Smooth muscle cell (in vitro differentiated cells): ENCODE results near the gene CES4A. TPM values are rescaled to one million over a fixed set of nuclear protein-coding genes. Genes with fewer than 3 reads are reported as not detected.

Experiments
- DNase-seq: peaks from one replicate; lab custom pipeline; 2025; ENCODE audit not compliant: unreplicated experiment; lab: John Stamatoyannopoulos, UW
- H2AFZ ChIP-seq: fragments of 200-600 bp; sonication (generic); 2 replicates; pipeline ENCODE4 v1.6.0; 2016; ENCODE audit warnings: antibody characterized with exemption, low read depth, mild to moderate bottlenecking
- H3F3A ChIP-seq: fragments of 200-600 bp; sonication (generic); 2 replicates; pipeline ENCODE4 v1.6.0; 2017; ENCODE audit warnings: antibody characterized with exemption, low read depth
- H3K27ac ChIP-seq: fragments of 200-600 bp; sonication (generic); 2 replicates; pipeline ENCODE4 v1.5.1; 2016; ENCODE audit warnings: low read depth, mild to moderate bottlenecking
- H3K27me3 ChIP-seq: fragments of 200-600 bp; sonication (generic); 2 replicates; pipeline ENCODE4 v1.6.1; 2016; ENCODE audit warnings: low read depth, mild to moderate bottlenecking
- H3K36me3 ChIP-seq: fragments of 200-600 bp; sonication (generic); 2 replicates; pipeline ENCODE4 v1.5.1; 2016; ENCODE audit warnings: low read depth
- H3K4me1 ChIP-seq: fragments of 200-600 bp; sonication (generic); 2 replicates; pipeline ENCODE4 v1.5.1; 2016; ENCODE audit warnings: low read depth
- H3K4me2 ChIP-seq: fragments of 200-600 bp; sonication (generic); 2 replicates; pipeline ENCODE4 v1.6.0; 2016; ENCODE audit warnings: mild to moderate bottlenecking
- H3K4me3 ChIP-seq: fragments of 200-600 bp; sonication (generic); 2 replicates; pipeline ENCODE4 v1.5.1; 2016; ENCODE audit warnings: mild to moderate bottlenecking
- H3K79me2 ChIP-seq: fragments of 200-600 bp; sonication (generic); 2 replicates; pipeline ENCODE4 v1.6.0; 2016; ENCODE audit warnings: low read depth, mild to moderate bottlenecking
- H3K9ac ChIP-seq: fragments of 200-600 bp; sonication (generic); 2 replicates; pipeline ENCODE4 v1.6.0; 2016; ENCODE audit warnings: low read depth
- H3K9me3 ChIP-seq: fragments of 200-600 bp; sonication (generic); replicated peaks from 2 replicates; pipeline ENCODE4 v1.5.1; 2016; ENCODE audit warnings: low read depth
- H4K20me1 ChIP-seq: fragments of 200-600 bp; sonication (generic); 2 replicates; pipeline ENCODE4 v1.6.0; 2016; ENCODE audit warnings: low read depth
- CTCF ChIP-seq: fragments of 200-600 bp; sonication (generic); IDR thresholded peaks from 2 replicates; pipeline ENCODE4 v1.5.1; 2017; ENCODE audit warnings: borderline replicate concordance, mild to moderate bottlenecking, antibody characterized with exemption; ENCODE audit not compliant: insufficient read depth, poor library complexity, severe bottlenecking
- WGBS: methylation state at CpG from one replicate; pipeline ENCODE4 v1.1.7; 2016; ENCODE audit warnings: low lambda C conversion rate; 5-methylcytosine and 5-hydroxymethylcytosine counted together
- polyA plus RNA-seq: library from polyadenylated mRNA; unstranded; fragments of >200 nt; fragmentation: Nextera tagmentation; extraction: Ambion mirVana; gene quantifications from 2 replicates; pipeline ENCODE4 v1.2.1, GENCODE V29; 2016
- total RNA-seq: library from RNA; depleted of rRNA; stranded (reverse); fragments of >200 nt; gene quantifications from 2 replicates; pipeline ENCODE4 v1.2.3, GENCODE V29; 2014

The CES4A gene
- total and polyA plus RNA-seq, 2 experiments from 2014 or later, result 0.63 to 0.93 TPM

GRCh38 chr16:67028167-67028695 lies 39.8 kb downstream of the CES4A start:
- Histone ChIP-seq H3K4me1 (peaks cover 11% of the 10 kb centered on the region), H3K9me3 (no peaks in the 10 kb centered on the region), H4K20me1 (peaks cover 34% of the 10 kb centered on the region), H3K36me3 (no peaks in the 10 kb centered on the region), H3K27ac (peak overlapping the region; percentile 89), H3F3A (no peaks in the 10 kb centered on the region), H3K27me3 (no peaks in the 10 kb centered on the region), H3K4me3 (peak overlapping the region; percentile 99), H2AFZ (peak overlapping the region; percentile 98), H3K4me2 (peak overlapping the region; percentile 97), H3K79me2 (peaks cover 37% of the 10 kb centered on the region), H3K9ac (peak overlapping the region; percentile 85)
- DNase-seq, result no peak
- WGBS, result 53% methylated on average over 10 of the region's 10 CpGs
- no peak for TF ChIP-seq CTCF

GRCh38 chr16:67028696-67029253 lies 40.4 kb downstream of the CES4A start, which contains the start of gene CBFB:
TSS of gene CBFB (plus strand) at chr16:67029149. CDS start at chr16:67029408, 259 bp downstream.
- Histone ChIP-seq H3K36me3 (no peaks in the 10 kb centered on the region), H3K27me3 (no peaks in the 10 kb centered on the region), H3K4me3 (peak within 1 kb of the TSS; percentile 99), H3K4me2 (peak within 1 kb of the TSS; percentile 97), H2AFZ (peak within 1 kb of the TSS; percentile 98), H3K9me3 (no peaks in the 10 kb centered on the region), H3F3A (no peaks in the 10 kb centered on the region), H4K20me1 (peaks cover 40% of the 10 kb centered on the region), H3K9ac (peak within 1 kb of the TSS; percentile 85), H3K79me2 (peaks cover 42% of the 10 kb centered on the region), H3K27ac (peak within 1 kb of the TSS; percentile 89), H3K4me1 (peaks cover 11% of the 10 kb centered on the region)
- no peak for TF ChIP-seq CTCF
- DNase-seq, result peak; percentile 84
- WGBS, result 1% methylated on average over 30 of the region's 69 CpGs

GRCh38 chr16:67029254-67030096 lies 41.1 kb downstream of the CES4A start:
- no peaks in the 10 kb centered on the region for H3F3A ChIP-seq
- H3K4me3 ChIP-seq, result peak overlapping the region; percentile 99
- H2AFZ ChIP-seq, result peak overlapping the region; percentile 79
- H3K9ac ChIP-seq, result peak overlapping the region; percentile 85
- H3K4me1 ChIP-seq, result peaks cover 11% of the 10 kb centered on the region
- under 1% methylated on average over 80 of the region's 123 CpGs for WGBS
- peak overlapping the region; percentile 86 for H3K4me2 ChIP-seq
- H3K9me3 ChIP-seq, result no peaks in the 10 kb centered on the region
- H4K20me1 ChIP-seq, result peaks cover 47% of the 10 kb centered on the region
- no peaks in the 10 kb centered on the region for H3K36me3 ChIP-seq
- no peak for TF ChIP-seq CTCF
- H3K79me2 ChIP-seq, result peaks cover 49% of the 10 kb centered on the region
- peak; percentile 62 for DNase-seq
- no peaks in the 10 kb centered on the region for H3K27me3 ChIP-seq
- H3K27ac ChIP-seq, result peak overlapping the region; percentile 83
